Trophoblast cell (in vitro differentiated cells and primary cell): ENCODE results near the gene SCN10A.

Experiments
- DNase-seq, 2 donors: peaks; one replicate each; pipeline ENCODE4 v3.0.0-alpha.2; 2016
- H2AFZ ChIP-seq: 2 replicates; pipeline ENCODE4 v1.6.1; 2013; ENCODE audit warnings: low read length, moderate library complexity, mild to moderate bottlenecking; ENCODE audit not compliant: insufficient read depth, poor library complexity
- H2AK5ac ChIP-seq: 2 replicates; pipeline ENCODE4 v1.6.1; 2013; ENCODE audit warnings: mild to moderate bottlenecking, low read length
- H2BK120ac ChIP-seq: 2 replicates; pipeline ENCODE4 v1.6.1; 2013; ENCODE audit warnings: low read length, mild to moderate bottlenecking, moderate library complexity; ENCODE audit not compliant: insufficient read depth, poor library complexity
- H2BK12ac ChIP-seq: 2 replicates; pipeline ENCODE4 v1.6.1; 2013; ENCODE audit warnings: mild to moderate bottlenecking, low read length, moderate library complexity
- H2BK5ac ChIP-seq: 2 replicates; pipeline ENCODE4 v1.6.1; 2013; ENCODE audit warnings: low read length, low read depth, moderate library complexity, mild to moderate bottlenecking; ENCODE audit not compliant: poor library complexity
- H3K14ac ChIP-seq: 2 replicates; pipeline ENCODE4 v1.6.1; 2013; ENCODE audit warnings: mild to moderate bottlenecking, low read length
- H3K18ac ChIP-seq: 2 replicates; pipeline ENCODE4 v1.6.1; 2013; ENCODE audit warnings: mild to moderate bottlenecking, low read length
- H3K23ac ChIP-seq: 2 replicates; pipeline ENCODE4 v1.6.1; 2013; ENCODE audit warnings: low read length
- H3K27ac ChIP-seq: 2 replicates; pipeline ENCODE4 v1.5.1; 2013; ENCODE audit warnings: low read depth, mild to moderate bottlenecking, inconsistent platforms, low read length, moderate library complexity
- H3K27me3 ChIP-seq: 2 replicates; pipeline ENCODE4 v1.6.1; 2013; ENCODE audit warnings: inconsistent platforms, mild to moderate bottlenecking, low read length, moderate library complexity; ENCODE audit not compliant: insufficient read depth
- H3K36me3 ChIP-seq, 2 experiments: 1 replicate in 1 of 2; 2 replicates in 1 of 2; pipeline ENCODE4 v1.6.1; 2013; ENCODE audit warnings: low read length in 2 of 2, mild to moderate bottlenecking in 2 of 2, moderate library complexity in 1 of 2; ENCODE audit not compliant: insufficient read depth in 2 of 2, control insufficient read depth in 1 of 2
- H3K4ac ChIP-seq: 2 replicates; pipeline ENCODE4 v1.6.1; 2013; ENCODE audit warnings: low read depth, mild to moderate bottlenecking, low read length, moderate library complexity
- H3K4me1 ChIP-seq, 2 experiments: 1 replicate in 1 of 2; 2 replicates in 1 of 2; pipeline ENCODE4 v1.6.1; 2013; ENCODE audit warnings: low read length in 2 of 2, mild to moderate bottlenecking in 2 of 2, moderate library complexity in 1 of 2; ENCODE audit not compliant: insufficient read depth in 2 of 2, control insufficient read depth in 1 of 2
- H3K4me2 ChIP-seq: 2 replicates; pipeline ENCODE4 v1.6.1; 2013; ENCODE audit warnings: inconsistent platforms, mild to moderate bottlenecking, low read length, moderate library complexity
- H3K4me3 ChIP-seq: 2 replicates; pipeline ENCODE4 v1.5.1; 2013; ENCODE audit warnings: mild to moderate bottlenecking, low read depth, low read length, inconsistent platforms
- H3K79me1 ChIP-seq: one replicate; pipeline ENCODE4 v1.6.1; 2013; ENCODE audit warnings: low read length
- H3K79me2 ChIP-seq: 2 replicates; pipeline ENCODE4 v1.6.1; 2013; ENCODE audit warnings: low read length, mild to moderate bottlenecking; ENCODE audit not compliant: control insufficient read depth, insufficient read depth, poor library complexity
- H3K9ac ChIP-seq: 2 replicates; pipeline ENCODE4 v1.6.1; 2013; ENCODE audit warnings: mild to moderate bottlenecking, low read length
- H3K9me3 ChIP-seq: 2 replicates; pipeline ENCODE4 v1.6.1; 2013; ENCODE audit warnings: low read depth, mild to moderate bottlenecking, control low read depth, inconsistent platforms, low read length; ENCODE audit not compliant: insufficient read depth
- H4K12ac ChIP-seq: 2 replicates; pipeline ENCODE4 v1.6.1; 2013; ENCODE audit warnings: low read depth, mild to moderate bottlenecking, low read length, moderate library complexity
- H4K8ac ChIP-seq: 2 replicates; pipeline ENCODE4 v1.6.1; 2013; ENCODE audit warnings: low read depth, mild to moderate bottlenecking, low read length, moderate library complexity
- H4K91ac ChIP-seq: one replicate; pipeline ENCODE4 v1.6.1; 2013; ENCODE audit warnings: low read depth, mild to moderate bottlenecking, low read length, moderate library complexity
- WGBS: extraction: QIAGEN DNeasy Blood & Tissue Kit; methylation state at CpG from one replicate; pipeline ENCODE4 v1.1.7; 2013; ENCODE audit warnings: missing lambda C conversion rate; ENCODE audit not compliant: insufficient read length, insufficient coverage; ENCODE audit errors: extremely low coverage; 5-methylcytosine and 5-hydroxymethylcytosine counted together

Gene SCN10A

GRCh38 chr3:38698061-38698460 lies 118.0 kb downstream of the SCN10A start:
- Histone ChIP-seq H2AK5ac (no peak overlapping the region), H3K23ac (no peak overlapping the region), H3K4me2 (no peak overlapping the region), H3K79me1 (no peaks in the 10 kb centered on the region), H3K27ac (no peak overlapping the region), H3K4me1 (no peaks in the 10 kb centered on the region), H4K8ac (no peak overlapping the region), H3K18ac (no peak overlapping the region), H2BK120ac (no peak overlapping the region), H3K14ac (no peak overlapping the region), H3K9ac (no peak overlapping the region), H2BK12ac (no peak overlapping the region), H3K4ac (no peak overlapping the region), H2AFZ (no peak overlapping the region), H3K4me3 (peak overlapping the region; percentile 15), H4K12ac (no peak overlapping the region), H3K36me3 (no peaks in the 10 kb centered on the region), H4K91ac (no peak overlapping the region), H2BK5ac (no peak overlapping the region), H3K27me3 (no peaks in the 10 kb centered on the region), H3K79me2 (no peaks in the 10 kb centered on the region), H3K9me3 (no peaks in the 10 kb centered on the region)
- WGBS, result no CpG with 5 or more reads among the region's 12 CpGs
- DNase-seq, result no peak

GRCh38 chr3:38696034-38696433 lies 120.0 kb downstream of the SCN10A start:
- Histone ChIP-seq H2BK12ac (no peak overlapping the region), H2BK120ac (no peak overlapping the region), H3K27me3 (no peaks in the 10 kb centered on the region), H2AFZ (no peak overlapping the region), H2AK5ac (no peak overlapping the region), H3K4me2 (no peak overlapping the region), H3K23ac (no peak overlapping the region), H3K36me3 (no peaks in the 10 kb centered on the region), H3K27ac (no peak overlapping the region), H3K79me1 (no peaks in the 10 kb centered on the region), H3K4ac (no peak overlapping the region), H4K8ac (no peak overlapping the region), H3K9ac (no peak overlapping the region), H3K9me3 (no peaks in the 10 kb centered on the region), H3K79me2 (no peaks in the 10 kb centered on the region), H2BK5ac (no peak overlapping the region), H4K91ac (no peak overlapping the region), H3K18ac (no peak overlapping the region), H3K4me3 (no peak overlapping the region), H4K12ac (no peak overlapping the region), H3K14ac (no peak overlapping the region), H3K4me1 (no peaks in the 10 kb centered on the region)
- no CpG with 5 or more reads among the region's 2 CpGs for WGBS
- DNase-seq, result no peak

- Histone ChIP-seq H3K14ac (no peak overlapping the region), H2AK5ac (no peak overlapping the region), H3K9me3 (no peaks in the 10 kb centered on the region), H3K79me1 (no peaks in the 10 kb centered on the region), H3K9ac (no peak overlapping the region), H3K4ac (no peak overlapping the region), H3K4me3 (no peak overlapping the region), H3K23ac (no peak overlapping the region), H2BK120ac (no peak overlapping the region), H3K27me3 (peaks cover 2% of the 10 kb centered on the region), H2BK12ac (no peak overlapping the region), H2AFZ (no peak overlapping the region), H4K12ac (no peak overlapping the region), H3K27ac (no peak overlapping the region), H4K8ac (no peak overlapping the region), H2BK5ac (no peak overlapping the region), H3K79me2 (no peaks in the 10 kb centered on the region), H3K4me1 (no peaks in the 10 kb centered on the region), H3K18ac (no peak overlapping the region), H3K4me2 (no peak overlapping the region), H4K91ac (no peak overlapping the region), H3K36me3 (no peaks in the 10 kb centered on the region)
- WGBS, result no CpG with 5 or more reads among the region's 2 CpGs
- no peak for DNase-seq
Observed at GRCh38 chr3:38690185-38690584, 125.8 kb downstream of the SCN10A start.

GRCh38 chr3:38689774-38690173 lies 126.2 kb downstream of the SCN10A start:
- no peaks in the 10 kb centered on the region for H3K79me2 ChIP-seq

More at GRCh38 chr3:38689774-38690173, 126.2 kb downstream of the SCN10A start:
- Histone ChIP-seq H2AFZ (no peak overlapping the region), H3K4me2 (no peak overlapping the region), H2BK120ac (no peak overlapping the region), H4K91ac (no peak overlapping the region), H3K9me3 (no peaks in the 10 kb centered on the region), H4K8ac (no peak overlapping the region), H3K23ac (no peak overlapping the region), H3K4me1 (no peaks in the 10 kb centered on the region), H3K14ac (no peak overlapping the region), H2BK5ac (no peak overlapping the region), H3K18ac (no peak overlapping the region), H3K27me3 (peaks cover 2% of the 10 kb centered on the region), H2BK12ac (no peak overlapping the region), H3K4me3 (no peak overlapping the region), H3K36me3 (no peaks in the 10 kb centered on the region), H4K12ac (no peak overlapping the region), H3K9ac (no peak overlapping the region), H3K4ac (no peak overlapping the region), H2AK5ac (no peak overlapping the region), H3K79me1 (no peaks in the 10 kb centered on the region), H3K27ac (no peak overlapping the region)
- no peak for DNase-seq
- WGBS, result no CpG with 5 or more reads among the region's 3 CpGs
